GM12865 (cell line): ENCODE results near the gene JPH3.

ENCODE experiments used
- DNase-seq: peaks from one replicate; pipeline ENCODE4 v3.0.0; 2010; ENCODE audit warnings: low read depth
- H3K4me3 ChIP-seq: 2 replicates; pipeline ENCODE4 v1.5.1; 2011; ENCODE audit warnings: mild to moderate bottlenecking, low read depth, low read length, control low read depth
- CTCF ChIP-seq: IDR thresholded peaks from 2 replicates; pipeline ENCODE4 v1.5.1; 2011; ENCODE audit warnings: low read length, control low read depth, low read depth, inconsistent platforms; ENCODE audit not compliant: insufficient read depth; ENCODE audit errors: missing control alignments

The JPH3 gene

GRCh38 chr16:87733190-87733589 is 130.9 kb downstream of the JPH3 start:
- DNase-seq: no peak
- no peak overlapping the region for H3K4me3 ChIP-seq
- TF ChIP-seq CTCF: no peak

DNA sequence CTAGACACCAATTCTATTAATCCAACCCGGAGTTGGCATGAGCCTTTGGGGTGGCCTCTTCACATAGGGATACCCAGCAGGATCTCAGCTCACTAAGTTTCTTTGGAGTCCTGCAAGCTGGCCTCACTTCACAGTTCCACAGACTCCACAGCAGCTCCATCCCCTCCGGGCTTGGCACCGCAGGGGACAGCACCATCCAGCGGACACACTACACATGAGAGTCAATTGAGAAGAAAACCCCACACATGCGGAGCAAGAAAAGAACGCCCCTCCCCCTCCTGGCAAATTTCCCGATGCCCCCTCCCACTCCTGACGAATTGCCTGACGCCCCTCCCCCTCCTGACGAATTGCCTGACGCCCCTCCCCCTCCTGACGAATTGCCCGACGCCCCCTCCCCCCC is 132.3 kb downstream of the JPH3 start:
- no peak overlapping the region for H3K4me3 ChIP-seq
- TF ChIP-seq CTCF: no peak
- no peak for DNase-seq

- no peak for DNase-seq
- TF ChIP-seq CTCF: no peak
- H3K4me3 ChIP-seq: no peak overlapping the region
Measured at GRCh38 chr16:87735270-87736007, 133.1 kb downstream of the JPH3 start.

GRCh38 chr16:87736008-87736382 is 133.7 kb downstream of the JPH3 start:
- TF ChIP-seq CTCF: no peak
- no peak overlapping the region for H3K4me3 ChIP-seq
- DNase-seq: no peak

DNA sequence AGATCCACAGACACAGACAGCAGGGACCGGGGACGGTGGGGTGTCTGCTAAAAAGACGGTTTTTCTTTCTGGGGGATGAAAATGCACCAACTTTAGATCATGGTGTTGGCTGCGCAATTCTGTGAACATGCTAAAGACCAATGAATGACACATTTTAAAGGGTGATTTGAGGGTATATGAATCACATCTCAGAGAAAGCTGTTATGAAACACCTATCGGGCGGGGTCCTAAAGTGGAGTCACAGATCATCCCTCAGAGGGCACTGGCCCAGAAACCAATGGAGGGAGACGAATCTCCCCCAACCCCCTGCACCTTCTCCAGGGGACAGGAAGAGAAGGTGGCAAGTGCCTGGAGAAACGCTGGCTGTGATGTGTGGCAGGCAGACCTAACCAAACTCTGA is 137.5 kb downstream of the JPH3 start:
- DNase-seq: no peak
- no peak for TF ChIP-seq CTCF
- H3K4me3 ChIP-seq: no peak overlapping the region

DNA sequence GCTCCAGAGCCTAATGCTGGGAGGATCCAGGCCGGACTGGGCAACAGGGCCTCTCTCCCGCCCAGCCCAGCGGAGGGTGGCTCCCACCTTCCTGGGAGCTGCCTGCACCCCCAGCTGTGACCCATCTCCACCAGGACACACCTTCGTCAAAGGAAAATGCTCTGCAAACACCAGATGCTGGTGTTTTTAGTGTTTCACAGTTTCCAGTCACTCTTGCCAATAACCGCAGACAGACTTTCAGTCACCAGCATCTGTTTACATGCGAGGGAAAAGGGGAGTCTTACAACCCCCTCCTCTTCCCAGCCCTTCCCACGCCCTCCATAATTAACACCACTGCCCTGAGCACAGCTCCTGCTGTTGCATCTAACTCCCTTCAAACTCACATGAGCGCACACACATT is 138.1 kb downstream of the JPH3 start:
- no peak for DNase-seq
- H3K4me3 ChIP-seq: no peak overlapping the region
- TF ChIP-seq CTCF: no peak

DNA sequence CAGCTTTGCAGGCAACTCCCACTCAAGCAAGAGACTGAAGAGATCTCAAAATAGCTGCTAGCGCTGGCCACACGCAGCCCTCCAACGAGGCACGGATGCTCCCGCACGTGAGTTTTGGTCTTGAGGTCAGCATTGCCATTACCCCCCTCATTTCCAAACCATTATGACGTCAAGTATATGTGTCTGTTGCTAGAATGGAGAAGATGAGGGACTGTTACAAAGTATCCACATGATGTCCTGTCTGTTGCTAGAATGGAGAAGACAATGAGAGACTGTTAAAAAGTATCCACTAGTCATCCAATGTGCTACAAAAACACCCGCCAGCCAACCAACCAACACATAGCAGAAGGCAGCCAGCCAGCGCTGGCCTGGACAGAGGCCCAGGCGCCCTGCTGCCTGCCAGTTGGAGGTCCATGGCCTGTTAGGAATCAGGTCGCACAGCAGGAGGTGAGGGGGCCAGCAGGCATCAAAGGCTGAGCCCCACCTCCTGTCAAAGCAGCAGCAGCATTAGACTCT is 138.7 kb downstream of the JPH3 start:
- TF ChIP-seq CTCF: no peak
- no peak for DNase-seq
- no peak overlapping the region for H3K4me3 ChIP-seq
